Measurements from ENCODE around the gene FGFR4. TPM values are rescaled to one million over a fixed set of nuclear protein-coding genes. Genes with fewer than 3 reads are reported as not detected.

The FGFR4 gene
- total RNA-seq, 1 experiment from 2014 or later: 20.9 TPM

Other genes starting within 250 kb of the FGFR4 start
- gene HK3, start 187.6 kb upstream of the FGFR4 start, total RNA-seq (2014; rRNA removed; shearing (Covaris generic)): not detected in 2 replicates
- gene UIMC1, start 80.1 kb upstream of the FGFR4 start, total RNA-seq (2014; rRNA removed; shearing (Covaris generic)): 37.2 and 48.4 TPM in 2 replicates
- gene ZNF346, start 64.2 kb upstream of the FGFR4 start, total RNA-seq (2014; rRNA removed; shearing (Covaris generic)): 25.4 and 27.5 TPM in 2 replicates
- 22.4 and 32.1 TPM in 2 replicates for gene NSD1, start 46.9 kb downstream of the FGFR4 start, total RNA-seq (2014; rRNA removed; shearing (Covaris generic))
- gene RAB24, start 216.8 kb downstream of the FGFR4 start, total RNA-seq (2014; rRNA removed; shearing (Covaris generic)): 24.6 and 25.1 TPM in 2 replicates
- 393 and 426 TPM in 2 replicates for gene PRELID1, start 216.9 kb downstream of the FGFR4 start, total RNA-seq (2014; rRNA removed; shearing (Covaris generic))
- 26.8 and 38.5 TPM in 2 replicates for gene MXD3, start 225.0 kb downstream of the FGFR4 start, total RNA-seq (2014; rRNA removed; shearing (Covaris generic))

All from G401 (cell line).